ENCODE data around the gene CCNY. TPM values are rescaled to one million over a fixed set of nuclear protein-coding genes. Genes with fewer than 3 reads are reported as not detected.

Gene CCNY
- total and polyA plus RNA-seq, 8 donors = 10.6 to 41.7 (median 26.6) TPM

- DNase-seq (no peak), FAIRE-seq (no peak), ATAC-seq (peak in 3 of 4 donors; percentile 28 to 61 (median 51))
- WGBS, 2 donors = 26 to 30% methylated on average over 2 of the region's 2 CpGs
- H3K36me3 ChIP-seq = no peaks in the 10 kb centered on the region
- TF ChIP-seq CTCF (IDR thresholded peaks at IDR 0.05) = no peak
- peaks cover 0 to 9% (median 0%) of the 10 kb centered on the region in 4 donors for H3K9me3 ChIP-seq
- intact Hi-C loops (cut with DNase I) = no loop called here
- no peak overlapping the region for H3K27ac ChIP-seq
- H3K4me3 ChIP-seq = no peak overlapping the region
- peaks cover 3 to 9% (median 9%) of the 10 kb centered on the region in 3 donors for H3K4me1 ChIP-seq
- no peaks in the 10 kb centered on the region for H3K27me3 ChIP-seq
Measured at GRCh38 chr10:35440016-35440415, 103.7 kb downstream of the CCNY start.

- Histone ChIP-seq H3K27me3 (no peaks in the 10 kb centered on the region), H3K4me3 (no peak overlapping the region), H3K27ac (no peak overlapping the region), H3K36me3 (no peaks in the 10 kb centered on the region), H3K4me1 (peaks cover 3 to 10% (median 9%) of the 10 kb centered on the region in 3 donors), H3K9me3 (peaks cover 0 to 9% (median 0%) of the 10 kb centered on the region in 4 donors)
- intact Hi-C loops (cut with DNase I) = no loop called here
- no peak for TF ChIP-seq CTCF (IDR thresholded peaks at IDR 0.05)
- 93 to 96% methylated on average over 1 of the region's 1 CpG for WGBS, 2 donors
- FAIRE-seq (no peak), ATAC-seq (no peak), DNase-seq (no peak)
Measured at GRCh38 chr10:35442028-35442427, 105.7 kb downstream of the CCNY start.

- no peak overlapping the region for H3K4me3 ChIP-seq
- H3K27me3 ChIP-seq = no peaks in the 10 kb centered on the region
- no peak for TF ChIP-seq CTCF (IDR thresholded peaks at IDR 0.05)
- H3K27ac ChIP-seq = no peak overlapping the region
- peaks cover 0 to 9% (median 0%) of the 10 kb centered on the region in 4 donors for H3K9me3 ChIP-seq
- FAIRE-seq = no peak
- no peaks in the 10 kb centered on the region for H3K36me3 ChIP-seq
- intact Hi-C loops (cut with DNase I) = no loop called here
- DNase-seq = no peak
- H3K4me1 ChIP-seq = peaks cover 8 to 15% (median 13%) of the 10 kb centered on the region in 3 donors
- WGBS, 2 donors = 95 to 97% methylated on average over 4 of the region's 4 CpGs
- no peak for ATAC-seq
Measured at GRCh38 chr10:35442592-35442991, 106.3 kb downstream of the CCNY start.

- ATAC-seq = no peak
- Histone ChIP-seq H3K27ac (no peak overlapping the region), H3K9me3 (peaks cover 0 to 9% (median 0%) of the 10 kb centered on the region in 4 donors), H3K4me3 (no peak overlapping the region), H3K27me3 (no peaks in the 10 kb centered on the region), H3K36me3 (no peaks in the 10 kb centered on the region), H3K4me1 (peaks cover 20 to 27% (median 26%) of the 10 kb centered on the region in 3 donors)
- no peak for DNase-seq
- TF ChIP-seq CTCF (IDR thresholded peaks at IDR 0.05) = no peak
- 95 to 97% methylated on average over 3 of the region's 3 CpGs for WGBS, 2 donors
- intact Hi-C loops (cut with DNase I) = no loop called here
- FAIRE-seq = no peak
Measured at GRCh38 chr10:35443858-35444257, 107.5 kb downstream of the CCNY start.

GRCh38 chr10:35445150-35445884 is 109.0 kb downstream of the CCNY start:
- no peak for DNase-seq
- TF ChIP-seq CTCF (IDR thresholded peaks at IDR 0.05) = no peak
- Histone ChIP-seq H3K27me3 (no peaks in the 10 kb centered on the region), H3K36me3 (no peaks in the 10 kb centered on the region), H3K4me3 (no peak overlapping the region), H3K27ac (no peak overlapping the region), H3K9me3 (peaks cover 0 to 9% (median 0%) of the 10 kb centered on the region in 4 donors), H3K4me1 (peaks cover 21 to 31% (median 26%) of the 10 kb centered on the region in 3 donors)
- WGBS, 2 donors = 94 to 96% methylated on average over 4 of the region's 4 CpGs
- ATAC-seq = no peak
- intact Hi-C loops (cut with DNase I) = no loop called here
- no peak for FAIRE-seq
